Measurements from ENCODE around the gene RIN3.

DNA sequence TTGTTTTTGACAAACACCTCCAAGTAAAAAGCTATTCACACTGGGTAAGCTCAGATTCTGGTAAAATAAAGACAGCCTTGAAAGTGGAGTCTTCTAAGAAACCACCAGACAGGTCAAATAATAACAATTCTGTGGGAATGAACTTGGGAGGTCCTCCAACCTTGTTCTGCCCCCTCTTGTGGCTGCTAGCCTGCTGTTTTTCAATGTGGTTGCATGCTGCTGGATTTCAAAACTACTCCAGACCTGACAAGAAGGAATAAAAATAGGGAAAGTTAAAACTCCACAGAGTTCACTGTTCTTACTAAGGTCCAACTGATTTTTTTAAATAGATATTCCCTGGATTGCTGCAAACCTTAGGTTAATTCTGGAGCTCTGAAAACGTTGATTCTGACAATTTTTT, 32.2 kb upstream of the RIN3 start:
- TF ChIP-seq, protein P1, sequence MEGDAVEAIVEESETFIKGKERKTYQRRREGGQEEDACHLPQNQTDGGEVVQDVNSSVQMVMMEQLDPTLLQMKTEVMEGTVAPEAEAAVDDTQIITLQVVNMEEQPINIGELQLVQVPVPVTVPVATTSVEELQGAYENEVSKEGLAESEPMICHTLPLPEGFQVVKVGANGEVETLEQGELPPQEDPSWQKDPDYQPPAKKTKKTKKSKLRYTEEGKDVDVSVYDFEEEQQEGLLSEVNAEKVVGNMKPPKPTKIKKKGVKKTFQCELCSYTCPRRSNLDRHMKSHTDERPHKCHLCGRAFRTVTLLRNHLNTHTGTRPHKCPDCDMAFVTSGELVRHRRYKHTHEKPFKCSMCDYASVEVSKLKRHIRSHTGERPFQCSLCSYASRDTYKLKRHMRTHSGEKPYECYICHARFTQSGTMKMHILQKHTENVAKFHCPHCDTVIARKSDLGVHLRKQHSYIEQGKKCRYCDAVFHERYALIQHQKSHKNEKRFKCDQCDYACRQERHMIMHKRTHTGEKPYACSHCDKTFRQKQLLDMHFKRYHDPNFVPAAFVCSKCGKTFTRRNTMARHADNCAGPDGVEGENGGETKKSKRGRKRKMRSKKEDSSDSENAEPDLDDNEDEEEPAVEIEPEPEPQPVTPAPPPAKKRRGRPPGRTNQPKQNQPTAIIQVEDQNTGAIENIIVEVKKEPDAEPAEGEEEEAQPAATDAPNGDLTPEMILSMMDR (conservative IDR thresholded peaks at IDR 0.05): no peak
- no peak for TF ChIP-seq EZH2 (IDR thresholded peaks at IDR 0.05; ENCODE audit: low read depth)
